Astrocyte (in vitro differentiated cells and primary cell): ENCODE measurements around the gene TBC1D24. TPM values are rescaled to one million over a fixed set of nuclear protein-coding genes. Genes with fewer than 3 reads are reported as not detected.

Experiments
- DNase-seq: peaks from one replicate; pipeline ENCODE4 v3.0.0-alpha.2; 2010; ENCODE audit warnings: low read depth
- FAIRE-seq: peaks from 2 replicates; lab custom pipeline; 2011; peaks lifted over from hg19 to GRCh38; lab: Jason Lieb, UNC
- H2AFZ ChIP-seq: 2 replicates; pipeline ENCODE4 v1.6.0; 2012; ENCODE audit warnings: low read depth, low read length, inconsistent platforms
- H3K27ac ChIP-seq: 2 replicates; pipeline ENCODE4 v1.5.1; 2011; ENCODE audit warnings: low read depth, low read length, inconsistent platforms
- H3K27me3 ChIP-seq: 2 replicates; pipeline ENCODE4 v1.6.0; 2011; ENCODE audit warnings: low read length, inconsistent platforms; ENCODE audit not compliant: insufficient read depth
- H3K36me3 ChIP-seq: 2 replicates; pipeline ENCODE4 v1.5.1; 2011; ENCODE audit warnings: low read length, inconsistent platforms; ENCODE audit not compliant: insufficient read depth
- H3K4me1 ChIP-seq: 2 replicates; pipeline ENCODE4 v1.5.1; 2011; ENCODE audit warnings: low read length, inconsistent platforms; ENCODE audit not compliant: insufficient read depth
- H3K4me2 ChIP-seq: 2 replicates; pipeline ENCODE4 v1.6.0; 2012; ENCODE audit warnings: low read length, inconsistent platforms
- H3K4me3 ChIP-seq: 2 replicates; pipeline ENCODE4 v1.5.1; 2011; ENCODE audit warnings: low read depth, mild to moderate bottlenecking, low read length, inconsistent platforms; ENCODE audit not compliant: insufficient read depth
- H3K79me2 ChIP-seq: 2 replicates; pipeline ENCODE4 v1.6.0; 2012; ENCODE audit warnings: mild to moderate bottlenecking, low read length, inconsistent platforms; ENCODE audit not compliant: insufficient read depth
- H3K9ac ChIP-seq: 2 replicates; pipeline ENCODE4 v1.6.0; 2012; ENCODE audit warnings: mild to moderate bottlenecking, low read length, inconsistent platforms
- H3K9me3 ChIP-seq: 2 replicates; pipeline ENCODE4 v1.5.1; 2012; ENCODE audit warnings: low read depth, mild to moderate bottlenecking, low read length, inconsistent platforms; ENCODE audit not compliant: insufficient read depth
- H4K20me1 ChIP-seq: 2 replicates; pipeline ENCODE4 v1.6.0; 2012; ENCODE audit warnings: low read length, inconsistent platforms; ENCODE audit not compliant: insufficient read depth
- H3K27ac Mint-ChIP-seq: one replicate; pipeline ENCODE4 v1.8.0; 2021; ENCODE audit warnings: mild to moderate bottlenecking, mixed read lengths; ENCODE audit not compliant: unreplicated experiment
- H3K27me3 Mint-ChIP-seq: one replicate; pipeline ENCODE4 v1.8.0; 2021; ENCODE audit warnings: low read depth, mixed read lengths; ENCODE audit not compliant: unreplicated experiment
- H3K36me3 Mint-ChIP-seq: one replicate; pipeline ENCODE4 v1.8.0; 2021; ENCODE audit warnings: low read depth, mixed read lengths; ENCODE audit not compliant: unreplicated experiment
- H3K4me1 Mint-ChIP-seq: one replicate; pipeline ENCODE4 v1.8.0; 2021; ENCODE audit warnings: low read depth, mixed read lengths; ENCODE audit not compliant: unreplicated experiment
- H3K4me3 Mint-ChIP-seq: one replicate; pipeline ENCODE4 v1.8.0; 2021; ENCODE audit warnings: mild to moderate bottlenecking, moderate library complexity, mixed read lengths; ENCODE audit not compliant: unreplicated experiment
- H3K9me3 Mint-ChIP-seq: one replicate; pipeline ENCODE4 v1.8.0; 2021; ENCODE audit warnings: mild to moderate bottlenecking, mixed read lengths; ENCODE audit not compliant: unreplicated experiment
- CTCF ChIP-seq: IDR thresholded peaks from 2 replicates; pipeline ENCODE4 v1.5.1; 2011; ENCODE audit warnings: low read depth, mild to moderate bottlenecking, inconsistent platforms, low read length, moderate library complexity; ENCODE audit not compliant: insufficient read depth
- EZH2 ChIP-seq: IDR thresholded peaks from 2 replicates; pipeline ENCODE4 v1.6.1; 2012; ENCODE audit warnings: mild to moderate bottlenecking, low read length, inconsistent platforms; ENCODE audit not compliant: insufficient read depth
- total RNA-seq: library from RNA; stranded (reverse); gene quantifications from 2 replicates; pipeline ENCODE4 v1.2.1, GENCODE V29; 2021

Gene TBC1D24
- total RNA-seq, 1 donor from 2014 or later: 13.4 TPM

DNA sequence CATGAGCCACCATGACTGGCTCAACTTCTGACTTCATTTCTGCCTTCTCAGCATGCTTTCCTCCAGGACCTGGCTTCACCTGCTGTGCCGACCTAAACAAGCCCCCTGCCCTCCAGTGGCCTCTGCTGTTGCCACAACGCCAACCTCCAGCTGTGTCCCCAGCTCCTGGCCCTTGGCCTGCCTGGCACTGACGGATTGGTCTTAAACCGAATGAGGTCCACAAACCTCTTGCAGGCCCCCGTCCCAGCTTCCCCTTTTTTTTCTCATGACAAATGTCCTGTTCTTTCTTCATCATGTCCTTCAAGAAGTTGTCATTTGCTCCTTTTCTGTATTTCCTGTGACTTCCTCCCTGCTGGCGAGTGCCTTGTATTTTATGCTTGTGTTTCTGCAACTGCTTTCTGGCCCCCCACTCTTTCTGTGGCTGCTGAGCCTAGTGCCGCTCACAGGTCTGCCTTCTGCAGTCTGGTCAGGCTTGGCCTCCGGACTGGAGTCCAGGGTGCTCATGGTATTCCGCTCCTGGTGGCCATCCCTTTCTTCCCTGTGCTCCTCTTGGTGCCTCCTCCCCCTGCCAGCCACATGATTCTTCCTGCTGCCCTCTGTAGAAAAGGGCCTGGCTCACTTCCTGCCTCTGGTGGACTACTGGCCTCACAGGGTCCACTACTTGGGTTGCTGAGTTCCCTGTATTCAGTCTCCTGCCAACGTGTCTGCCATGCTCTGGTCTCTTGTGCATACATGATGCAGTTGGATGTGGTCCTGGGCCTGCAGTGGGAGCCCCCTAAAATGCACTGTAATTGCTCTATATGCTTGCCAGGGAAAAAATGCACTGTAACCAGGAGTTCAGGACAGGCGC, 41.7 kb downstream of the TBC1D24 start:
- H3K4me3 Mint-ChIP-seq: peak overlapping the region; percentile 97
- H3K27ac Mint-ChIP-seq: peak overlapping the region; percentile 73
- Histone ChIP-seq H3K9ac (peak overlapping the region; percentile 18), H2AFZ (no peak overlapping the region), H3K4me3 (no peak overlapping the region), H3K36me3 (peaks cover 2% of the 10 kb centered on the region), H4K20me1 (peaks cover 64% of the 10 kb centered on the region), H3K27me3 (no peaks in the 10 kb centered on the region), H3K4me1 (peaks cover 46% of the 10 kb centered on the region), H3K27ac (no peak overlapping the region), H3K79me2 (peaks cover 66% of the 10 kb centered on the region), H3K4me2 (peak overlapping the region; percentile 99), H3K9me3 (no peaks in the 10 kb centered on the region)
- no peaks in the 10 kb centered on the region for H3K27me3 Mint-ChIP-seq
- no peaks in the 10 kb centered on the region for H3K9me3 Mint-ChIP-seq
- no peak for FAIRE-seq
- peaks cover 10% of the 10 kb centered on the region for H3K36me3 Mint-ChIP-seq
- no peak for DNase-seq
- peaks cover 40% of the 10 kb centered on the region for H3K4me1 Mint-ChIP-seq
- TF ChIP-seq EZH2: no peak
- no peak for TF ChIP-seq CTCF

DNA sequence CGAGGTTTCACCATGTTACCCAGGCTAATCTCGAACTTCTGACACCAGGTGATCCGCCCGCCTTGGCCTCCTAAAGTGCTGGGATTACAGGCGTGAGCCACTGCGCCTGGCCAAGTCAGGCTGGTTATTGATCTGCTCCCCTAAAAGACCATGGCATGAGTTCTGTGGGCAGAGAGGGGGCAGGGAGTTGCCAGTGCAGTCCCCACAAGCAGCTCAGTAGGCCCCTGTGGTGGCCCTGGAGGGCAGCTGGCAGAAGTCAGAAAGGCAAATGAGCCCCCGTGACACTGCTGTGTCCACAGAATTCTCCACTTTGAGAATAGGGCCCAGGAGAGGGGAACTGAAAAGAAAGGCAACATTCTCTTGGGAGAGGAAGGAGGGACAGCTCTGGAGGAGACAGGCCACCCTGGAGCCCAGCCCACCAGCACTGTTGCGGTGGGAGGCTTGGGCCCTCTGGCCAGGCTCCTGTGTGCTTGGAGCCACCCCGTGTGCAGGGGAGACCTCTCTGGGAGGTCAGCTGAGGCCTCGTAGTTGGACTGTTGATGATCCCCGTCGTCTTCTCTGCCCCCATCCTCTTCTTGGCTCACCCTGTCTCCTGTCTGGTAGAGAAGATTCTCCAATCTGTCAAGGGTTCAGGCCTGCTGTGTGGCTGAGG, 43.2 kb downstream of the TBC1D24 start:
- TF ChIP-seq EZH2 (no peak), CTCF (no peak)
- Mint-ChIP-seq H3K4me3 (peak overlapping the region; percentile 40), H3K27me3 (no peaks in the 10 kb centered on the region), H3K36me3 (peaks cover 8% of the 10 kb centered on the region), H3K9me3 (no peaks in the 10 kb centered on the region), H3K4me1 (peaks cover 38% of the 10 kb centered on the region), H3K27ac (peak overlapping the region; percentile 58)
- Histone ChIP-seq H3K4me2 (no peak overlapping the region), H3K27ac (no peak overlapping the region), H3K27me3 (no peaks in the 10 kb centered on the region), H3K36me3 (peaks cover 4% of the 10 kb centered on the region), H3K9ac (peak overlapping the region; percentile 23), H3K9me3 (no peaks in the 10 kb centered on the region), H3K4me3 (no peak overlapping the region), H4K20me1 (peaks cover 65% of the 10 kb centered on the region), H3K4me1 (peaks cover 43% of the 10 kb centered on the region), H2AFZ (no peak overlapping the region), H3K79me2 (peaks cover 73% of the 10 kb centered on the region)
- DNase-seq (no peak), FAIRE-seq (no peak)
